SK-N-SH treated with all-trans-retinoic acid at 6 μM for 48 hours (cell line): ENCODE data around the gene NEK11.

Experiments
- ESRRG ChIP-seq: fragments of 250-450 bp; sonication (Bioruptor Pico); IDR thresholded peaks from 2 replicates; pipeline ENCODE4 v1.6.1; 2021; ENCODE audit warnings: mild to moderate bottlenecking
- OSR1 ChIP-seq: fragments of 250-450 bp; sonication (Bioruptor Pico); IDR thresholded peaks from 2 replicates; pipeline ENCODE4 v1.8.0; 2022; ENCODE audit warnings: moderate library complexity, mild to moderate bottlenecking, inconsistent platforms
- PATZ1 ChIP-seq: fragments of 250-450 bp; sonication (Bioruptor Pico); IDR thresholded peaks from 2 replicates; pipeline ENCODE4 v1.8.0; 2020; ENCODE audit warnings: mild to moderate bottlenecking, moderate library complexity, borderline replicate concordance
- PPARA ChIP-seq: fragments of 250-450 bp; sonication (Bioruptor Pico); IDR thresholded peaks from 2 replicates; pipeline ENCODE4 v1.5.0; 2020; ENCODE audit warnings: mild to moderate bottlenecking, borderline replicate concordance
- SNAI2 ChIP-seq: fragments of 250-450 bp; sonication (Bioruptor Pico); IDR thresholded peaks from 2 replicates; pipeline ENCODE4 v1.5.0; 2020; ENCODE audit warnings: mild to moderate bottlenecking, moderate library complexity
- TF ChIP-seq, protein P1 (sequence below): fragments of 250-450 bp; sonication (Bioruptor Pico); IDR thresholded peaks from 2 replicates; pipeline ENCODE4 v1.8.0; 2021; ENCODE audit warnings: low read depth, mild to moderate bottlenecking, moderate library complexity, borderline replicate concordance

- TF ChIP-seq PPARA (CRISPR knock-in tag) (no peak), OSR1 (CRISPR knock-in tag) (no peak), SNAI2 (CRISPR knock-in tag) (no peak), ESRRG (CRISPR knock-in tag) (no peak), PATZ1 (no peak)
- TF ChIP-seq, protein P1, sequence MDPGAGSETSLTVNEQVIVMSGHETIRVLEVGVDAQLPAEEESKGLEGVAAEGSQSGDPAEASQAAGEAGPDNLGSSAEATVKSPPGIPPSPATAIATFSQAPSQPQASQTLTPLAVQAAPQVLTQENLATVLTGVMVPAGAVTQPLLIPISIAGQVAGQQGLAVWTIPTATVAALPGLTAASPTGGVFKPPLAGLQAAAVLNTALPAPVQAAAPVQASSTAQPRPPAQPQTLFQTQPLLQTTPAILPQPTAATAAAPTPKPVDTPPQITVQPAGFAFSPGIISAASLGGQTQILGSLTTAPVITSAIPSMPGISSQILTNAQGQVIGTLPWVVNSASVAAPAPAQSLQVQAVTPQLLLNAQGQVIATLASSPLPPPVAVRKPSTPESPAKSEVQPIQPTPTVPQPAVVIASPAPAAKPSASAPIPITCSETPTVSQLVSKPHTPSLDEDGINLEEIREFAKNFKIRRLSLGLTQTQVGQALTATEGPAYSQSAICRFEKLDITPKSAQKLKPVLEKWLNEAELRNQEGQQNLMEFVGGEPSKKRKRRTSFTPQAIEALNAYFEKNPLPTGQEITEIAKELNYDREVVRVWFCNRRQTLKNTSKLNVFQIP = no peak
Observed at GRCh38 chr3:131072099-131072559, 45.5 kb downstream of the NEK11 start.
